Midbrain (tissue), 1 donor: ENCODE results near the gene NET1.

Source experiments
- DNase-seq: peaks from one replicate; lab custom pipeline; 2025; lab: John Stamatoyannopoulos, UW

Gene NET1

DNA sequence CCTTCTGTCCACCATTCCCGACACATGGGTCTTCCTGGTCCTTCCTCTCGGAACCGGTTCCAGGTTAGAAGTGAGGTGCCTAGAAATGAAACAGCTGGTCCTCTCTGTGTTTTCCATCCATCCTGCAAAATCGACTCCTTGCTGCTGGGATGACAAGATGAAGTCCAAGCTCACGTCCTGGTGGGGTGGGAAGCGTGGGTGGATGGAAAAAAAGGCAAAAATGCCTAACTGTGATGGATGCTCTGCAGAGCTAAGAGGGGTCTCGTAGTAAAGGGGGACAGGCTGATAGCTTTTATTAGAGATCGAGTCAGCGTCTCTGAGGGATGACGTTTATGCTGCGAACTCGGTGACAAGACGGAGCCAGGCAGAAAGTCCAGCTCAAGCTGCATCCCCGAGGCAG is 72.9 kb downstream of the NET1 start:
- DNase-seq = no peak

DNA sequence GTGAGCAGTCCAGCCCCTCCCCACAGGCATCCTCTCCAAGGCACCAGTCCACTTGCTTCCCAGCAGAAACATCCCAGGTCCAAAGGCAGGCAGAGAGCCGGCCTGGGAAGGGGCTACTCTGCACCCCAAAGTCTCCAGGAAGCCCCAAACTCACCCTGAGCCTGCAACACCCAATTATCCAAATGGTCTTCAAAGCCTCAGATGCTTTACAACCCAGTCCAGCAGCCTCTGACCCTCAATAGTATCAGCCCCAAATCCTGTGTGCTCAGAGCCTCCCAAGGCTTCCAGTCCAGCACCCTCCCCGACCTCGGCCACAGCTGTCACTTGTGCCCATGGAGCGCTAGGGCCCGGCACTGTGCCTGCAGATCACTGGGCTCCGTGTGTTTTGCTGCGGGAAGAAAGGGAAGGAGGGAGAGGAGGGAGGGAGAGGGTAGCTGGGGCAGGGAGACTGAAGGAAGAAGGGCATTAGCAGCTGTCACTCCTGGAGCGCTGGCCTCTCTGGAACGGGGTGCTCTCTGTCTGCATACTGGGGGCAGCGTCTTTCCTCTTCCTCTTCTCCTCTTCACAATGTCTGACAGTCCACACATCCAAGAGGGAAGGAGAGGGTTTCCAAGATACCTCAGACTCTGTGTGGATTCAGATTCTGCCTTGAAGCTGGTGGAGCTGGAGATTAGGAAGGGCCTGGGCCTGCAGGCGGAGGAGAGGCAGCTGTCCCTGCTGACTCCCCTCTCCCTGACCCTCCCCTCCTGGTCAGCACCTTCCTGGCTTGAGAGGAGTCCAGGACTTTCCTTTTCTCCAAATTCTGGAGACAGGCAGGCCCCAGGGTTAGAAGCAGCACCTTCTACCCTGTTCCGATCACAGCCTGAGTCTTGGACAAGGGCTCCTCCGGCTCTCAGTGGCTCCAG is 73.8 kb downstream of the NET1 start:
- no peak for DNase-seq

DNA sequence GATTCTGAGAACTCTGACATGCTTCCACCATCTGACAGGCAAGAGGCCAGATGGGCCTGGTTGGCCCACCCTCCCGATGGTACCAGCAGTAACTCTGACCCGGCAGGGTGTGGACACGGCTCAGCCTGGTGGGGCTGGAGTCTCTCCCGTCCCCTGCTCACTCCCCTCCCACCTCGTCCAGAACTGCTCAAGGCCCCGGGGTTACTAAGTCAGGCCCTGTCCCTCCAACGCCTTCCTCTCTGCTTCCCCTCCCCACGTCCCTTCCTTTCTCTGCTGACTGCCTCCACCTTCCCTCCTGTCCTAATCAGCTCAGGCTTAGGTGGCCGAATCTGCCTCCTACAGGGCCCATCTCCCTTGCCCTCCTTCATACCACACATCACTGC is 74.5 kb downstream of the NET1 start:
- DNase-seq = no peak

DNA sequence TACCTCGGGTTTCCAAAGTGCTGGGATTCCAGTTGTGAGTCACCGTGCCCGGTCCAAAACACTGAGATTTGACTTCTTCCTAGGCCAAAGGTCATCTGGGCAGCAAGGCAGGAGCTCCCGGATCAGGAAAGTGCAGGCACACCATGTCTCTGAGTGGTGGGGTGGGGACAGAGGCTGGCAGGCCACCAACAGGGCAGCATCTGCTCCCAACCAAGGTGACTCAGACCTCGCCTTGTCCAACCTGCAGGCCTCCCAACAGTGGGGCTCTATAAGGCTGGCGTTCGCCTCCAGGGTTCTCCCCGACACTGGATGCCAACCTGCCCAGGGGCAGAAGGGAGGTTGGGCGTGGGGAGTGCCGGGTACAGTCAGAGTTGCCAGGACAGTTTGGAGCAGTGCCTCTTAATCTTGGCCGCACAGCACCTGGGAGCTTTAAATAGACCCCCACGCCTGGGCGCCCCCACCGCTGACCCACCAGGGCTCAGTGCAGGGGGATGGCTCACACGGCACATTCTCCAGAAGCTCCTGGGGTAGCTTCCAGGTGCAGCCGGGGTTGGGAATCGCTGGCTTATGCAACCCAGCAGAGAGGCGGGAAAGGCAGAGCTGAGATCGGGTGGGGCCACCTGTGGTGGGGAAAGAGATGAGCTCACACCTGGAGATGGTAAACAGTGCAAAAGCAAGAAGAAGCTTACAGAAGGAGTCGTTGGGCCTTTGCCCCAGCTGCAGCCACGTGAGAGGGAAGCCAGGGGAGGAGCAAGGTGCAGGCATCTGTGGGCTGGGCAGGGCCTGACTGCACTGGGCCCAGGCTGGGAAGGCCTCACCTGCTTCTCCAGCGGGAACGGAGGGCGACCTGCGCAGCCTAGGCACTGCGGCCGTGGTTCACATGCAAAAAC is 76.2 kb downstream of the NET1 start:
- no peak for DNase-seq

DNA sequence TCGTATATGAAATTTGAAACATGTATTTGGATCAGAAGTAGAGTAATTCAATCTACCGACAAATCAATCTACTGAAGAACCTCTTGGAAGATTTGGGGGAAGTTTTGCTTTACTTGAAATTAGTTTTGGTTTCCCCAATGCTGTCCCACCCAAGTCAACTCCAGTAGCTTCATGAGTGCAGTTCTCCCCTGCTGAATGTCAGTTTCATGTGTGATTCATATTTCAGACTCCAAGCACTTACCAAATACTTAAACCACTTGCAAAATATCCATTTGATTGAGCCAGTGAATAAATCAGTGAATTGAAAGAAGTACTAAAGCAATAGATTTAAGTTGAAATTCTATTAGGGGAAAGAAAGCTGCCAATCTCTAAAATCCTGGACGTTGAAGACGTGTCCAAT is 77.7 kb downstream of the NET1 start:
- no peak for DNase-seq

DNA sequence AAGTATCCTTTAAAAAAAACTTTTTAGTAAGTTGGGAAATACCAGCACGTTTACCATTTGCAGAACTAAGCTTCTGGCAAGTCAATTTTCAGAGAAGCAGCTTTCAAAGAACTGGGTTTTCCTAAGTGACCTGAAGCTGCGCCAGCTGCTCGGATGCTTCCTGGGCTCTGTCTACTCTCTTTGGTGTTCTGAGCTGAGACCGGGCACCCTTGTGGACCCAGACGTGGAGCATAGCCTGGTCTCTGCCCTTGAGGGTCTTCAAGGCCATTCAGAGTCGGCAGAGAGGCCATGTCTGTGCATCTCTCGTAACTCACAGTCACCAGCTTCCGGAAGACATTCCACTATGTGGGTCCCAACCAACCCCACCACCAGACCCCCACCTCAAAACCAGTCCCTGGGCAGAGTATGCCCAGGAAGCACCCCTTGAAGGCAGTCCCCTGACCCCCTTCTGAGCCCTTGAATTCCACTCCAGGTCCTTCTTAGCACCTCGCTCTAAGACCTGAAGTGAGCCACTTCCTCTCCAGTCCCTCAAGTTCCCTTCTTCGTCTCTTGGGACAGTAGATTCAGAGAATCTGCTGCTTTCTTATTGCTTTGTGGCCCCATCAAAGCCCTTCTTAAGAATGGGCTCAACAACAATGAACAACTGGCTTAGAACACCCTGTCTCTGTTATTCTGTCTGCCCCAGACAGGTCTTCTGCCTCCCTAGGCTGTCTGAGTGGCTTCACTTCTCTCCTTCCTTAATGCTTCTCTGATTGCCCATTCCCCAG is 78.5 kb downstream of the NET1 start:
- DNase-seq = no peak

DNA sequence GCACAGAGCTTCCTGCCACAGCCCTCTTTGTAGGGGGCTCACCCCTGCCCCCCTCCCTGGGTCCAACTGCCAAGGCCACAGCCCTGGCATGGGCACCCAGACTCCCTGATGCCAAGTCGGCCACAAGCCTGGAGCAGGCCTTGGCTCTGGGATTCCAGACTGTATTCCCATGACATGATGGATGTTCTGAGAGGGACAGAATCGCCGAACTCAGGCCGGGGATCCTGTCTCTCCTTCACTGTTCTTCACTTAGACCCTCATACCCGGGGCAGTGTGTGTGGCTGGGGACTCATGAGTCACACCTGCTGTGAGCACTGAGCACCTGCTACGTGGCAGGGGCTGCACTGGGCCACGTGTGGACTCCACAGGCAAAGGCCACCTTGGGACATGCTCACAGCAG is 79.1 kb downstream of the NET1 start:
- DNase-seq = no peak

DNA sequence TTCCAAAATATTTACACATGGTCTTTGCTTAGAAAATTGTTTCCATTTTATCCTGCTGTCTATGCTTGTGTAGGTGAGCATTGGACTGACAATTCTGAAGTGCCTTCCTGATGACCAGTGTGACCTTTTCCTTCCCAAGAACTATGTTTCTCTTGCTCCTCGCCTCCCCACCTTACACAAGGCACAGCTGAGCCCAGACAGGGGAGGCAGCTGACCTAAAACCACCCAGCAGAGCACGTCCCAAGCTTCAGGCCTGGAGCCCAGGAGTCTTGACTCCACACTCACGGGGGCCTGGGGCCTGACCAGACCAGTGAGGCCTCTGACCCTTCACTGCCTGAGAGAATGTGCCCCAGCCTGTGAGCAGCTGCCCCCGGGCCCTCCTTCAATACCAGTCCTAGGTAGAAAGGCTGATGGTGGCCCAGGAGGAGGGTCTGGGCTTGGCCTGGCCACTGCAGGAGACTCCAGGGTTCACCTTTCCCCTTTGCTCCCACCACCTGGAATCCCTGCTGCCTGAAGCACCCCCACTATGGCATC is 80.0 kb downstream of the NET1 start:
- no peak for DNase-seq

DNA sequence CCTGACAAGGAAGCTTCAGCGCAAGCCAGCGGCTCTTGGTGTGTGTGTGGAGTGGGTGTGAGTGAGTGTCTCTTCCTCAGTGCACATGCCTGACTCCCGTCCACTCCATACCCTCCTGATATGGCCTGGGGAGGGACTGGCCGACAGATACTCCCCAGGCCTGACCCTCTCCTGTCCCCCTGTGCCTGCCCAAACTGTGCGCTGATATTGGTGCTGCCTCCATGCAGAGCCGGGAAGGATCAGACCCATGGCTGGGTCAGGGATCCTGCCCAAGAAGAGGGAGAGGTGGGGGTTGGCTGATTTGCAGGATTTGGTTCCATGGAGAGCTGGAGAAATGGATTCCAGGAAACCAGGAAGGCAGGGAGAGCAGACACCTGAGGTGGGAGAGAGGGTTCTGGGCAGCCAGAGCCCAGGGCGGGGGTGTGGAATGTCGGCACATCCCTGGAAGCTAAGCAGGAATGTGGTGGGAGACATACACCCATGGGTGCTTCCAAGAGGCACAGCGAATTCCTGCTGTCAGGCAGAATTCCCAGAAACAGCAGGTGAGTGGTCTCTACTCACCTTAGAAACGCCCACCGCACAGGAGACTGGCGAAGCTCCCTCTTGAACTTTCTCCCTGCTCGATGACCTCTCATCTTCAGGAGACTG is 80.7 kb downstream of the NET1 start:
- DNase-seq = no peak

DNA sequence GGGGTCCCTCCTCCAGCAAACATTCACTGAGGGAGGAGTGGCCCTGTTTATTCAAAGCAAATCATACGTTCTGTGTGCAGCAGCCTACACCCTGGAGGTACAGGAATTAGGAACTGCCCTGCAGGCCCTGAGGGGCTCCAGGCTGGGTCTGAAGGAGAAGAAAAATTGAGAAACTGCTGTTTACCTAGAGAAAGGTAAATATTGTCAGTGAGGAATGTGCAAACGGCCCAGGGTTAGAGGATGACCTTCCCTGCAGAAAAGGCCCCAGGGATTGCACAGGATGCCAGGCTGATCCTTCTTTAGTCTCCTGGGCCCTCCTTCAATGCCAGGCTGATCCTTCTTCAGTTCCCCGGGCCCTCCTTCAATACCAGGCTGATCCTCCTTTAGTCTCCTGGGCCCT is 81.3 kb downstream of the NET1 start:
- no peak for DNase-seq

DNA sequence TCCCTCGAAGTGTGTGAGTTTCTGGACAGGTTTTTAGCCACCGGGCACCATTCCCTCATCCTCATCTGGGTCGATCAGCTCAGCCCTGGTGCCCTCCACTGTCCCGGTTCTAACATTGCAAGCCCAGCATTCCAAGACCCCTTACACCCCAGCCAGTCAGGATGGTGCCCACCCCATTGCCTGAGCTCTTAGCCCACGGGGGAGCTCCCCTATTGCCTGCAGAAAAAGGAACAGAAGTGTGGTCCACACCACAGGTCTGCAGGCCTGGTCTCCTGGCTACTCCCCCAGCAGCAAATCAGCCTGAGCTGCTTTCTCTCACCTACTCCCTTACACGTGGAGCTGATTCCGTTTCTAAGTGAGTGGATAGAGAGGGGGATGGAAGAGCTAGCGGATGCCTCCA is 82.3 kb downstream of the NET1 start:
- DNase-seq = no peak

DNA sequence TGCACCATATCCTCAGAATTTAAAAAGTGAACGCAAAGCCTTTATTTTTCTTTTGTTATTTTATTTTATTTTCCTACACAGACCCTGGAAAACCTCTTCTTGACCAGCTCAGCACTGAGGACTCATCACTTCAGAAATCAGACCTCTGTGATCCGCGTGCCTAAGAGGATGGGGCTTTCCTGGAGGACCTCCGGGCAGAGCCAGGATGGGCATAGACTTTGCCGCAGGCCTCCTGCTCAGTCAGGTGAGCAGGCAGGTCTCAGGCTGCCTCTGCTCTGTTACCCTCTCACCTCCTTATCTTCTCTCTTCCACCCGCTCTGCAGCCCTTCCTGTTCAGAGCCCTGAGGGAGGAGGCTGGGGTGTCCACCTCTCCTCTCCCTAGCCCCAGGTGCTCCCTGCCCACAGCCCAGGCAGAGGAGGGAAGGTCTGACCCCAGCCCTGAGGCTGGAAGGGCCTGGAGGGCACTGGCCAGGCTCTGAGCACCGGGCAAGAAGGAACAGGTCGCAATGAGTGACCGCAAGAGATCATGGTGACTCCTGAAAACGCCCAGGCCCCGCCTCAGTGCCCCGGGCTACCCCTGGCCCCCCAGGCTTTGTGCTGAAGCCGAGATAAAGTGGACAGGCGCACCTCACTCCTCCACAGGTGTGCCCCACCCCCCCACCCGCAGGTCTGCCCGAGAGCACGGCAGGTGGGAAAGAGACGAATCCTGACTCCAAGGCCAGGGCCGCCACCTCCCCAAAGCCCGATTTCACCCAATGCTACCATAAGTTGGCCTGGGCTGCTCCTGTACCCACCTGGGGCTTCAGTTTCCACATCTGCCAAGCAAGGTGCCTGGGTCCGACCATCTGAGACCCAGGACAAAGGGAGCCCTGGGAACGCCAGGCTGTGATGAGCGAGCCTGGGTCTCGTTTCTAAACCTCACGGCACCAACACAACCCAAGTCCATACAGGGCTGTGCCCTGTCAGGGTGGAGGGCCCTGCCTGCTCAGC is 84.2 kb downstream of the NET1 start:
- no peak for DNase-seq

DNA sequence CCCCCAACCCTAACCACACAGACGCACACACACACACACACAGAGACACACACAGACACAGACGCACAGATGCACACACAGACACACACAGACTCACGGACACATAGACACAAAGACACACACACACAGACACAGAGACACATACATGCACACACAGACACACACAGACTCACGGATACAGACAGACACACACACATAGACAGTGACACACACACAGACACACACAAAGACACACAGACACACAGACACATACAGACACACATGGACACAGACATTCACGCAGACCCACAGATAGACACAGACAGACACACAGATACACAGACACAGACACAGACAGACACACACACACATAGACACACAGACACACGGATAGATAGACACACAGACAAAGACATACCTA is 84.9 kb downstream of the NET1 start:
- DNase-seq = no peak

DNA sequence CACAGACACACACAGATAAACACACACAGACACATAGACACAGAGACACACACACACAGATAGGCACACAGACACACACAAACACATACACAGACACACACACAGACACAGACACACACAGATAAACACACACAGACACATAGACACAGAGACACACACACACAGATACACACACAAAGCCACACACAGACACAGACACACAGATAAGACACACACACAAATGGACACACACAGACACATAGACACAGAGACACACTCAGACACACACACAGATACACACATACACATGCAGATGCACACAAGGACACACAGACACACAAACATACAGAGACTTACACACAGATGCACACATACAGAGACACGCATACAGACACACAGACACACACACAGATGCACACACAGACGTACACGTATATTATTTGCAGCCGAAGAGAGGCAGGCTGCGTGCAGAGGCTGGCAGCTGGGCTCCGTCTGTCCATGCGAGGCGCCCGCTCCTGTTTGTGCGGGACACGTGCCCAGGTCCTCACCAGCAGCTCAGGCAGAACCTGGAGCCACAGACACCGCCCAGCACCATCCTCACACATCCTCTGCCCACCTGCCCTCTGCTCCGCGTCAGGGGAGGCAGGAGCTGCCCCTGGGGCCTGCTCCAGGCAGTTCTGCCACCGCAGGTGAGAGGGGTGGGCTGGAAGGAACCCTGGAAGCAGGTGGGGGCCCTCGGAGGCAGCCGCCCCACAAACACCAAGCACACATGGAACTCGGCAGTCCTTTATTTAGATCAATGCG is 85.8 kb downstream of the NET1 start:
- DNase-seq = no peak

DNA sequence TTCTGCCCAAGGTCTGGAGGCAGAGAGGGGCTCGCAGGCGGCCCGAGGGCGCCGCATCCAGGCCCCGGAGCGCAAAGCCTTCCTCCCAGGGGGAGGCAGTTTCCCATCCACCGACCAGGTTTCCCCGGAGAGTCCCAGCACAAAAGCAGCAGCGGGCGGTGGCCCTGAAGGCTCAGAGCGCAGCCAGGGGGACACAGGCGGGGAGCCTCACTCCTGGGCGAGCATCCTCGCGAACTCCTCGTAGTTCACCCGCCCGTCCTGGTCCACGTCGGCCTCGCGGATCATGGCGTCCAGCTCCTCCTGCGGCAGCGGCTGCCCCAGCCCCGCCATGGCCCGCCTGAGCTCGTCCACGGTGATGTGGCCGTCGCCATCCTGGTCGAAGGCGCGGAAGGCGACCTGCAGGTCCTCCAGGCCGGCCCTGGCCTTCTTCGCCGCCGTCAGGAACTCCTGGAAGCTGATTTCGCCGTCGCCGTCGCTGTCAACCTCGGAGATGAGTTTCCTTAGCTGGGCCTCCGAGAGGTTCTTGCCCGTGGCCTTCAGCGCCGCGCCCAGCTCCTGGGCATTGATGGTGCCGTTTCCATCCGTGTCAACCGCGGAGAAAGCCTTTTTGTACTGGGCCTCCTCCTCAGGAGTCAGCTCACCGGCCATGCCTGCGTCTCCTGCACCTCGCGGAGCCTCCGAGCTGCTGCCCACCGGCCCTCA is 86.6 kb downstream of the NET1 start:
- DNase-seq = no peak

DNA sequence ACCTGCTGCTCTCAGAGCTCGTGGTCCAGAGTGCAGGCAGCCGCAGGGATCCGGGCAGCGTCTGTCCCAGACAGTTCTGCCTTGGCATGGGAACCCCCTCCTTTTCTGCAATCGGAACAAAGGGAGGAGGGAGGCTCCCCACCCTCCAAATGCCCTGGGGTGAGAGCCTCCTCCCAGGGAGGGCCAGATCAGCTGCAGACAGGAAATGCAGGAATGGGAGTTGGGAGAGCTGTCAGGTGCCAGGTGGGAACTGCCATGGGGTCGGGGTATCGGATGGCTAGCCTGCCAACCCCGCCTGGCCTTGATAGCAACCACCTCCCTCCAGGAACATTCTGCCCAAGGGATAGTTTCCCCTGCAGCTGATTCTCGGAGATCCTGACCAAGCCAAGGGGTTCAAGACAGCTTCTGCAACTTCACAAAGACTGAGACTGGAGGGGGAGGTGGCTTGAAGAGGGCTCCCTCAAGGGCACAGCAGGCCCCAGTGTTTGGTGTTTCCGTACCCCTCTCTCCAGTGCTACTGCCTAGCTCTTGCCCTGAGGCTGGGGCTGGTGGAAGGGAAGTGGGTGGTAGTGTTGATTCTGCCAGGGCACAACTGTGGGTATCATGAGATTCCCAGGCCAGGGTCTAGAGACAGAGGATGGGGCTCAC is 87.3 kb downstream of the NET1 start, which contains the start of gene CALML5:
Gene CALML5 (minus strand): TSS at position 78 of the 648 bp plus-strand sequence. CDS start 132 bp downstream, outside the sequence.
- no peak for DNase-seq

DNA sequence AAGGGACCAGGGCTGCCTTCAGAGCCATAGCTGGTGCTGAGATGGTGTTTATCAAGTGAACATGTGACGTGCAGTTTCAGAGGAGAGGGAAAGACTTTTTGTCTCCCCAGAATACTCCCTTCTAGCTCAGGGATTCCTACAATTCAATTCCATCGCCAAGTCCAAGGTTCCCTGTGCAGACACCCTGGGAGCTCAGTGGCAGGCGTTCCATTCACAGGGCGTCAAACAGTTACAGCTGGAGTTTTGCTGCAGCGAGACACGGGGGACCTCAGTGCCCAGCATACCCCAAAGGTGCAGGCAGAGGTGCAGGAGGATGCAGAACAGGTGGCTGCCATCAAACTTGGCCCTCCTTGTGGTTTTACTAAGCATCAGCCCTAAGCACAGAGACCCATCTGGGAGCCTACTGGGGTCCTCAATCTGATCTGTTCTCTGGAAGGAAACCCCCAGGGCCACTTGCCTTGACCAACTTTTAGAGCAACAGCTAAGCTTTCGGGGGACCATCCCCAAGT is 87.9 kb downstream of the NET1 start:
- no peak for DNase-seq

DNA sequence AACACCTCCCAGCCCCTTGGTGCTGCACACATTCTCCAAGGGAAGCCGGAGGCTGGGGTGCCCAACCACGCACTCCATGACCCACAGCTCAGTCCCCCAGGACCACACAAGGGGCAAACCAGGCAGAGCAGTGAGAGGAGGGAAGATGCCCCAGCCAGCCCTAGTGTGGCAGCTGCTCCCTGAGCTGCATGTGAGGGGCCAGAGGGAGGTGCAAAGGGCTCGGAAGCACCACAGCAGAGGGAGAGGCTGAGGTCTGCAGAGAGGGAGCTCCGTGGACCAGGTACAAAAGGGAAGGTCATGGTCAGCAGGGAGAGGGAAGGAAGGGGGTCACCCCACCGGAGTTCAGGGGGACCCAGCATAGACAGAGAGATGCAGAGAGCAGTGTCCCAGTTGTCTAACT is 88.6 kb downstream of the NET1 start:
- no peak for DNase-seq
